Ammon's horn (tissue), 1 donor: ENCODE results near the gene HYDIN.
"Not testable (repeated sequence)": the region's sequence is repeated elsewhere in the genome, so short reads cannot be mapped to it uniquely, and the experiment has no call there.

Experiments
- DNase-seq: peaks from one replicate; pipeline ENCODE4 v3.0.0-alpha.2; 2016; ENCODE audit warnings: low spot score

The HYDIN gene

GRCh38 chr16:70999735-71000134, 230.8 kb downstream of the HYDIN start:
- peak; percentile 6 for DNase-seq

DNA sequence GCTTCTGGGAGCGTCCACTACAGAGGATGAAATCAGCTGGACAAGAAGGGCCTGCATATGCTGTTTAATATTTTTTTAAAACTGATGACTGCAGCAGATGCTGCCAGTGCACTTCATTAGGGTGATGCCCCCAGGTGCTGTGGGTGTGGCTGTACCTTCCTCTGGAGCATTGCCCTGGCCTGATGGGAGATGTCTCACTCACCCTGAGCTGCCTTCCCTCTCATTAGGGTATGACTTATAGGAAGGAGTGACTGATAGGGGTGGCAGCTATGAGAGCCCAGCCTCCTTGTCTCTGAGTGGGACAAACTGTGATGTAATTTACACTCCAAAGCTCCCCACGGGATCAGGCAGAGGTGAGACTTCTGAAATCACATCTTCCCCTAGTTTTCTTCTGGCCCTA, 234.7 kb downstream of the HYDIN start:
- DNase-seq, result not testable (repeated sequence)

DNA sequence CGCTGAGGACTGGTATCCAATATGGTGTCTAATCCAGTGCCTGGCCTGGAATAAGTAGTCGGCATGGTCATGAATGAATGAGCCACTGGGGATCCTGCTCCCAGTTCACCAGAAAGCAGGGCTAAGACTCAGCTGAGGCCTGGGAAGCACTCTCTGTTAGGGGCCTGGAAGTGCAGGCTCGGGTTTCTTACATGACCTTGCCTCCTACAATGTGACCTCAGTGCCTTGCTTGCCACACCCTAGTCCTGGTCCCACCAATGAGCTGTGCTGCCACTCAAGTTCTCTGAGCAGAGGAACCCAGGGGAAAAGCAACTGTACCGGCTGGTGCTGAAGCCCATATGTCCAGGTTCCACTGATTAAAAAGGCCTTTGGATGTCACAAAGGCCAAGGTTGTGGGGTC, 238.0 kb downstream of the HYDIN start:
- DNase-seq, result not testable (repeated sequence)

- DNase-seq, result not testable (repeated sequence)
Observed at GRCh38 chr16:70987019-70987715, 243.4 kb downstream of the HYDIN start.

DNA sequence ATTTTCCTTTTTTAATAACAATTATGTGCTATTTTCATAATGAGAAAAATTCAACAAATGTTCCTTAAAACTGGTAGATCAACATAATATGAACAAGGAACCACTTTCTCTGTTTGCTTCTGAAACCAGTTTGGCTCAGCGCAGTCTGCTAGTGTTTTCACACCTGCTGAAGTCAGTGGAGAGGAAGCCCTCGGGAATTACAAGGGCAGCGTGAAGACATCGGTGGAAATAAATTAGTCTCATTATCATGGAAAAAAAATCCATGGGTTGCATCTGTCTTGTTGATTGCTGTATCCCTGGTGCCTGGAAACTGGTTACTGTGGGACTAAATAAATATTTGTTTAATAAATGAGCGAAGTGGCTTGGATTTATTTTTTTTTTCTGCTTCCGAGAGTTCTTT, 245.8 kb downstream of the HYDIN start:
- DNase-seq, result not testable (repeated sequence)

DNA sequence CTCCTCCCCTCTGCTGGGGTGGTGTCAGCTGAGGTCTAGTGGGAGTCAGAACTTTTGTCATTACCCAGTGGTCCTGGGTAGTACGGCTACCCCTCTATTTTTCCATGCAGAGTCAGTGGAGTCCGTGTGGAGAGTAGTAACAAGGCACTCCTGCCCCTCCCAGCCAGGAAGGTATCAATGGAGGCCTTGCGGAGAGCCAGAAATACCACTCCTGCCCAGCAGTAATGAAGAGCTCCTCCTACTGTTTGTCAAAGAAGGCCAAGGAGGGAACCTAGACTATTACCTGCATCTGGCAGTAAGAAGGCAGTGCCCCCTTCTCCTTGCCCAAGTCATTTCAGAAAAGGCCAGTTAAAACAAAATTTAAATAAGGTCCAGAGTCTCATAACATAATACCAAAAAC, 262.2 kb downstream of the HYDIN start:
- DNase-seq, result not testable (repeated sequence)

GRCh38 chr16:70960169-70960568, 270.4 kb downstream of the HYDIN start:
- DNase-seq, result not testable (repeated sequence)

GRCh38 chr16:70954922-70955321, 275.6 kb downstream of the HYDIN start:
- DNase-seq, result not testable (repeated sequence)

DNA sequence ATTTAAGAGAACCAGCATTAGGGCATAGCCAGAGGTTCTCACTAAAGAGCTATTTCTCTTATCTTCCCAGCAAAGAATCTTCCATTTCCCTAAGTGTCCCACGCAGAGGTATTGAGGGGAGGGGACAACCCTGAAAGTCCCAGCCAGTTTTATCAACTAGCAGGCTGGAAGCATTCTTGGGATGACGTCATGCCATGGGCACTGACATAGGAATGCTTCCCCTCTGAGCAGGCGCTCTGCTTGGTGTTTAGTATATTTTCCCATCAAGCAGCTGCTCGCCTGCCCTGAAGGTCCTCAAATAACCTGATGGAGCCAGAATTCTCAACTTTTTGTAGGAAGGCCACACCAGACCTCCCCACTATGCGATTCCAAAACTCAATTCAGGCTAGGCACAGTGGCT, 276.7 kb downstream of the HYDIN start:
- not testable (repeated sequence) for DNase-seq

GRCh38 chr16:70943551-70943950, 287.0 kb downstream of the HYDIN start:
- DNase-seq, result not testable (repeated sequence)

DNA sequence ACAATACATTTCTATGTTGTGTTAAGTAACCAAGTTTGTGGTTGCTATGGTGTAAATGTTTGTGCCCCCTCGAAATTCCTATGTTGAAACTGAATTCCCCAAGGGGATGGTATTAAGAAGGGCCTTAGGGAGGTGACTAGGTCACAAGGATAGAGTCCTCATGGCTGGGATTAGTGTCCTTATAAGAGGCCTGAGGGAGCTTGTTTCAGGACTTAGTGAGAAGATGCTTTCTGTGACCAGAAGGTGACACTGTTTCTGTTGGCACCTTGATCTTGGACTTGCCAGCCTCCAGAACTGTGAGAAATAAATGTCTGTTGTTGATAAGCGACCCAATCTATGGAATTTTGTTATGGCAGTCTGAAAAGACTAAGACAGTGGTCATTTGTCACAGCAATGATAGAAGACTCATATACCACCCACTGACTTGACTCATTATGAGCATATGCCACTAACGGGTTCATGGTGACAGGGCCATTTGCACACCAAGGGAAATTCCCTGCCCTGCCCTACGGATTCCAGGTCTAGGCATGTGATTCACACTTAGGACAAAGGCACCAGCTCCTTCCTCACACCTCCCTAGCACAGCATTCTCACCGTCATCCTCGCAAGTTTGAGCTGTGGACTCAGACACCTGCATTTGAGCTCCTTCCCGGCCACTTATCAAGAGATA, 290.7 kb downstream of the HYDIN start:
- not testable (repeated sequence) for DNase-seq

DNA sequence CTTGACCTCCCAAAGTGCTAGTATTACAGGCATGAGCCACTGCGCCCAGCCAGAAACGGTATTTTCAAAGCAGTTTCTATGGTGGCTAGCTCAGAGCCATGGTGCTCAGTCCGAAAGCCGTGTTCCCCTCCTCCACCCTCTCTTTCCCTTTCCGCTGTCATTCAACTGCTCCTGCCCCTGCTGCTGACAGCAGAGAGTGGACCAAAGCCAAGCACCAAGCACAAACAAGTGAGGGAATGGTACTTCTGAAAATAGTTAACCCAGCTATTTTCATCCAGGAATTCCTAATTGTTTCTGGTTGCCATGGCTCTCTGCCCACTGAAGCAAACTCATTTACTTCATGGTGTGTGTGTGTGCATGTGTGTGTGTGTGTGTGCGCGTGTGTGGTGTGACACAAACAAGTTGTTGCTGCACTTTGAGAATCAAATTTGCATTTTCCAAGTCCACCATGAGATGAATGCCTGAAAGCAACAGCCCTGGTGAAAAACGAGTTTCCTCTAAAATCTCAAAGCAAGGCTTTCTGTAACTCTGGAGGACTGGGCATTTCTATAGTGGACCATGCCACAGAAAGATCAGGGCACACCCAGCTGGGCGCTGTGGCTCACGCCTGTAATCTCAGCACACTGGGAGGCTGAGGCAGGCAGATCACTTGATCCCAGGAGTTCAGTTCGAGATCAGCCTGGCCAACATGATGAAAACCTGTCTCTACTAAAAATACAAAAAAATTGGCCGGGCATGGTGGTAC, 293.6 kb downstream of the HYDIN start:
- peak; percentile 42 for DNase-seq

GRCh38 chr16:70935325-70935724, 295.2 kb downstream of the HYDIN start:
- DNase-seq, result not testable (repeated sequence)

GRCh38 chr16:70933746-70934145, 296.8 kb downstream of the HYDIN start:
- not testable (repeated sequence) for DNase-seq

DNA sequence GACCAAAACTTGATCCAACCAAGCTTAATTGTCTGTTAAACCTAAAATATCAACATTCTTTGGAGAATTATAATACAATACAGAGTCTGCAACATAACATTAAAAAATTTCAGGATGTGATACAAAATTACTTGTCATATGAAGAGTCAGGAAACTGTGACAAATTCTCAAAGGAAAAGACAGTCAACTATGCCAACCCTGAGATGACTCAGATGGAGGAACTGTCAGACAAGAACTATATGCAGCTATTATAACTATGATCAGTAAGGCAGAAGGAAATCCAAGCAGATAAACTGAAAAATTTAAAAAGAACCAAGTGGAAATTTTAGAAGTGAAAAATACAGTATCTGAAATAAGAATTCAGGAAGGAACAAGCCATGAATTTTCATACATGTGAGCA, 299.8 kb downstream of the HYDIN start:
- DNase-seq, result not testable (repeated sequence)

DNA sequence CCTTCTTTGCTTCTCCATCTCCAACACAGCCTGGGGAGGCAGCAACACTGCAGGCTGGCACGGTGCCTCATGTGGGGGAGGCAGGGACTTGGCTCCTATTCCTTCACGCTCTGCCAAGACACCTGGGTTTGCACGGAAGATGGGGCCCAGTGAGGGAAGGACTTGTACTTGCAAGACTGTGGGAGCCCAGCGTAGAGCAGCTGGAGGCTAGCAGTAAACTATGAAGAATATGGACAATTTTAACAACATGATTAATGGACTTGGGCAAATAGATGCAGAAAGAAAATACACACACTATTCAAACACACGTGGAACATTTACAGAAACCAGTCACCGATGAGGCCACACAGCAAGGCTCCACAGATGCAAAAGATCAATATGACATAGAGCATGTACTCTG, 308.4 kb downstream of the HYDIN start:
- DNase-seq, result peak; percentile 19

- not testable (repeated sequence) for DNase-seq
Observed at GRCh38 chr16:70920661-70921060, 309.9 kb downstream of the HYDIN start.

- DNase-seq, result not testable (repeated sequence)
Observed at GRCh38 chr16:70888208-70888607, 342.3 kb downstream of the HYDIN start.

DNA sequence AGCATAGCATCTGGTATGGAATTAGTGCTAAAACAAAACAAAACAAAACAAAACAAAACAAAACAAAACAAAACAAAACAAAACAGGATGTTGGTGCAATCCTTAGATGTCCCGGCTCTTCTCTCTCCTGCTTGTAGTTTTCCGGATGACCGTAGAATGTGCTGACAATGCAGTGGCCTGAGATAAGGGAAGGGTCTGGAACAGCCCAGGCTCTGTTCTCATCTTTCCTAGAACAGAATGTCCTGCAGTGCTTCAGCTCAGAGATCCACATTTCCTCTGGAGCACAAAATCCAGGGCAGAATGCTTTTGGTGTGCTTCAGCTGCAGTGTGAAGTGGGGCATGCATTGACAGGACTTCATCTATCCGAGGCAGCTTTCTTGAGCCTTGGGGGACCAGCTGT, 345.9 kb downstream of the HYDIN start:
- not testable (repeated sequence) for DNase-seq

DNA sequence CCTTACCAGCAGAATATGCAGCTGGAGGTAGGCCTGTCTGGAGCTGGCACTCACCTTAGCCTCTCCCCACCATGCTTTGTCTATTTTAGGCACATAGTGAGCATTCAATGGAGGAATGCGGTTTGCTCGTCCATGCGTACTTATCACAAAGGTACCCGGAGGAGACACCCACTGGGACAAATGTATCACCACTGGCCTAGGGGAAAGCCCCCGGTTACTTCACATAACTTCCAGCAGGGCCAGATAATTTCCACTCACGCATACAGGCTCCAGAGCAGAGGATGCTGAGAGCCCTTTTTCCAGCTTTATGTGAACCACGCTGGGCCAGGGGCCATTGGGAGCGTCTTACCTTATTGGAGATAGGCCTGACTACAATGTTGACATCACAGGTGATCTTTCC, 348.2 kb downstream of the HYDIN start:
- DNase-seq, result not testable (repeated sequence)

DNA sequence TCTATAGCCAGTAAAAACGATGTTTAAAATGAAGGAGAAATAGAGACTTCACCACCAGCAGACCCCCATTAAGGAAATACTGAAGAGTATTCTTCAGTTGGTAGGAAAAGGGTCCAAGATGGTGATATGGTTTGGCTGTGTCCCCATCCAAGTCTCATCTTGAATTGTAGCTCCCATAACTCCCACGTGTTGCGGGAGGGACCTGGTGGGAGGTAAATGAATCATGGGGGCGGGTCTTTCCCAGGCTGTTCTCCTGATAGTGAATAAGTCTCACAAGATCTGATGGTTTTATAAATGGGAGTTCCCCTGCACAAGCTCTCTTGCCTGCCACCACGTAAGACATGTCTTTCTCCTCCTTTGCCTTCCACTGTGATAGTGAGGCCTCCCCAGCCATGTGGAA, 352.6 kb downstream of the HYDIN start:
- not testable (repeated sequence) for DNase-seq

GRCh38 chr16:70876442-70876841, 354.1 kb downstream of the HYDIN start:
- DNase-seq, result not testable (repeated sequence)

DNA sequence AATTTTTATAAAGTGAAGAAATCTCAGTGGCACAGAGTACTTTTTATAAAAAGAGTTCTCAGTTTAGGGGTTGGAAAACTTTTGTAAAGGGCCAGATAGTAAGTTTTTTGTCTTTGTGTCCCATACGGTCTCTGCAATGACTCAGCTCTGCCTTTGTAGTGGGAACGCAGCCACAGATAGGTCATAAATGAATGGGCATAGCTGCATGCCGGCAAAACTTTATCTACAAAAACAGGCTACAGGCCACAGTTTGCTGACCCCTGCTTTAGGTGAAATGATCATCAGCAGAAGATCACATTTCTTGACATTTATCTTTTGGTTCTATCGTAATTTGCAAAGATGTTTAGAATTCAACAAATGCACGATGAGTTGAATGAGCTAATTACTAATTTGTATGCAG, 365.8 kb downstream of the HYDIN start:
- not testable (repeated sequence) for DNase-seq
